HEK293 (cell line): ENCODE measurements around the gene CREB5.

ENCODE experiments used
- CTCF ChIA-PET: fragments of 350-600 bp; formaldehyde crosslinking; extraction: SDS; loops from one replicate; lab custom pipeline; 2021; ENCODE audit warnings: antibody characterized with exemption; lab: Yijun Ruan, JAX
- POLR2A ChIA-PET: fragments of 300-600 bp; formaldehyde crosslinking; extraction: SDS; loops from one replicate; lab custom pipeline; 2020; ENCODE audit warnings: antibody characterized with exemption, inconsistent platforms; lab: Yijun Ruan, JAX
- H3K27ac ChIP-seq: fragments of 200-500 bp; sonication (Bioruptor generic); 2 replicates; pipeline ENCODE4 v1.5.1; 2014; ENCODE audit warnings: low read depth, low read length, control low read depth, inconsistent platforms; ENCODE audit errors: extremely low read depth
- H3K36me3 ChIP-seq, 2 experiments: fragments of 200-500 bp in 1 of 2; sonication (Bioruptor generic) in 1 of 2; 1 replicate in 1 of 2; 2 replicates in 1 of 2; pipeline ENCODE4 v1.5.1; 2014 to 2017; ENCODE audit warnings: inconsistent platforms in 2 of 2, low read length in 2 of 2; ENCODE audit not compliant: control insufficient read depth in 2 of 2, insufficient read depth in 1 of 2
- H3K4me1 ChIP-seq: fragments of 200-500 bp; sonication (Bioruptor generic); 2 replicates; pipeline ENCODE4 v1.5.1; 2014; ENCODE audit warnings: mild to moderate bottlenecking, low read length, inconsistent platforms; ENCODE audit not compliant: control insufficient read depth, insufficient read depth
- H3K4me3 ChIP-seq: 2 replicates; pipeline ENCODE4 v1.5.1; 2011; ENCODE audit warnings: low read depth, mild to moderate bottlenecking, control low read depth, low read length, moderate library complexity
- H3K9me3 ChIP-seq: fragments of 200-500 bp; sonication (Bioruptor generic); 2 replicates; pipeline ENCODE4 v1.5.1; 2014; ENCODE audit warnings: low read depth, low read length, inconsistent platforms; ENCODE audit not compliant: control insufficient read depth, insufficient read depth
- KLF1 ChIP-seq: fragments of 450-650 bp; formaldehyde crosslinking; IDR thresholded peaks from 2 replicates; pipeline ENCODE4 v1.5.1; 2016; ENCODE audit warnings: missing biosample characterization, missing genetic modification characterization
- MYNN ChIP-seq: fragments of 450-650 bp; formaldehyde crosslinking; IDR thresholded peaks from 2 replicates; pipeline ENCODE4 v1.5.1; 2016; ENCODE audit warnings: missing biosample characterization, missing genetic modification characterization, borderline replicate concordance
- SCRT2 ChIP-seq: fragments of 450-650 bp; formaldehyde crosslinking; IDR thresholded peaks from 2 replicates; pipeline ENCODE4 v1.5.1; 2016; ENCODE audit warnings: missing biosample characterization, missing genetic modification characterization
- YY2 ChIP-seq: fragments of 450-650 bp; formaldehyde crosslinking; IDR thresholded peaks from 2 replicates; pipeline ENCODE4 v1.5.1; 2016; ENCODE audit warnings: missing biosample characterization, missing genetic modification characterization
- ZEB2 ChIP-seq: fragments of 450-650 bp; formaldehyde crosslinking; IDR thresholded peaks from 2 replicates; pipeline ENCODE4 v1.5.1; 2016; ENCODE audit warnings: missing biosample characterization, missing genetic modification characterization
- ZFHX2 ChIP-seq: fragments of 450-650 bp; formaldehyde crosslinking; conservative IDR thresholded peaks from 2 replicates; pipeline ENCODE4 v1.5.1; 2016; ENCODE audit warnings: missing biosample characterization, missing genetic modification characterization
- ZNF132 ChIP-seq: fragments of 450-650 bp; formaldehyde crosslinking; IDR thresholded peaks from 2 replicates; pipeline ENCODE4 v1.5.1; 2017; ENCODE audit warnings: missing biosample characterization, missing genetic modification characterization, borderline replicate concordance
- ZNF133 ChIP-seq: fragments of 450-650 bp; formaldehyde crosslinking; IDR thresholded peaks from 2 replicates; pipeline ENCODE4 v1.5.1; 2016; ENCODE audit warnings: missing biosample characterization, missing genetic modification characterization
- ZNF140 ChIP-seq: fragments of 450-650 bp; formaldehyde crosslinking; IDR thresholded peaks from 2 replicates; pipeline ENCODE4 v1.5.1; 2016; ENCODE audit warnings: missing biosample characterization, missing genetic modification characterization
- ZNF169 ChIP-seq: fragments of 450-650 bp; formaldehyde crosslinking; IDR thresholded peaks from 2 replicates; pipeline ENCODE4 v1.5.1; 2016; ENCODE audit warnings: missing biosample characterization, missing genetic modification characterization
- ZNF202 ChIP-seq: fragments of 450-650 bp; formaldehyde crosslinking; IDR thresholded peaks from 2 replicates; pipeline ENCODE4 v1.5.1; 2016; ENCODE audit warnings: missing biosample characterization, missing genetic modification characterization, borderline replicate concordance
- ZNF274 ChIP-seq, 2 experiments: fragments of 200-500 bp in 1 of 2; fragments of 450-650 bp in 1 of 2; sonication (Bioruptor generic) in 1 of 2; formaldehyde crosslinking in 1 of 2; IDR thresholded peaks; 2 replicates each; pipeline versions ENCODE4 v1.5.1 to v1.6.1; 2014 to 2016; ENCODE audit warnings: borderline replicate concordance in 1 of 2, inconsistent platforms in 1 of 2, low read length in 1 of 2, missing biosample characterization in 1 of 2, missing genetic modification characterization in 1 of 2
- ZNF311 ChIP-seq: fragments of 450-650 bp; formaldehyde crosslinking; IDR thresholded peaks from 2 replicates; pipeline ENCODE4 v1.5.1; 2017; ENCODE audit warnings: missing biosample characterization, missing genetic modification characterization, borderline replicate concordance
- ZNF335 ChIP-seq: fragments of 450-650 bp; formaldehyde crosslinking; conservative IDR thresholded peaks from 2 replicates; pipeline ENCODE4 v1.5.1; 2016; ENCODE audit warnings: missing biosample characterization, missing genetic modification characterization
- ZNF366 ChIP-seq: fragments of 450-650 bp; formaldehyde crosslinking; conservative IDR thresholded peaks from 2 replicates; pipeline ENCODE4 v1.5.1; 2016; ENCODE audit warnings: missing biosample characterization, missing genetic modification characterization
- ZNF433 ChIP-seq: fragments of 450-650 bp; formaldehyde crosslinking; IDR thresholded peaks from 2 replicates; pipeline ENCODE4 v1.5.1; 2016; ENCODE audit warnings: missing biosample characterization, missing genetic modification characterization, low read depth
- ZNF558 ChIP-seq: fragments of 450-650 bp; formaldehyde crosslinking; IDR thresholded peaks from 2 replicates; pipeline ENCODE4 v1.5.1; 2016; ENCODE audit warnings: missing biosample characterization, missing genetic modification characterization
- ZNF561 ChIP-seq: fragments of 450-650 bp; IDR thresholded peaks from 2 replicates; pipeline ENCODE4 v1.5.1; 2018; ENCODE audit warnings: missing biosample characterization, missing genetic modification characterization, borderline replicate concordance
- ZNF658 ChIP-seq: fragments of 450-650 bp; formaldehyde crosslinking; IDR thresholded peaks from 2 replicates; pipeline ENCODE4; 2016; ENCODE audit warnings: missing biosample characterization, missing genetic modification characterization
- ZNF660 ChIP-seq: fragments of 450-650 bp; IDR thresholded peaks from 2 replicates; pipeline ENCODE4 v1.5.1; 2018; ENCODE audit warnings: missing biosample characterization, mild to moderate bottlenecking, missing genetic modification characterization
- ZNF747 ChIP-seq: fragments of 450-650 bp; formaldehyde crosslinking; IDR thresholded peaks from 2 replicates; pipeline ENCODE4 v1.5.1; 2016; ENCODE audit warnings: missing biosample characterization, missing genetic modification characterization
- ZNF76 ChIP-seq: fragments of 450-650 bp; formaldehyde crosslinking; IDR thresholded peaks from 2 replicates; pipeline ENCODE4; 2016; ENCODE audit warnings: low read depth, missing biosample characterization, missing genetic modification characterization, borderline replicate concordance
- TF ChIP-seq, protein P1 (sequence below): fragments of 450-650 bp; formaldehyde crosslinking; IDR thresholded peaks from 2 replicates; pipeline ENCODE4 v1.5.1; 2016; ENCODE audit warnings: missing biosample characterization, missing genetic modification characterization
- TF ChIP-seq, protein P2 (sequence below): fragments of 450-650 bp; formaldehyde crosslinking; IDR thresholded peaks from 2 replicates; pipeline ENCODE4 v1.5.1; 2016; ENCODE audit warnings: missing biosample characterization, missing genetic modification characterization
- TF ChIP-seq, protein P3 (sequence below): fragments of 450-650 bp; formaldehyde crosslinking; IDR thresholded peaks from 2 replicates; pipeline ENCODE4 v1.5.1; 2017; ENCODE audit warnings: missing biosample characterization, missing genetic modification characterization

The CREB5 gene

DNA sequence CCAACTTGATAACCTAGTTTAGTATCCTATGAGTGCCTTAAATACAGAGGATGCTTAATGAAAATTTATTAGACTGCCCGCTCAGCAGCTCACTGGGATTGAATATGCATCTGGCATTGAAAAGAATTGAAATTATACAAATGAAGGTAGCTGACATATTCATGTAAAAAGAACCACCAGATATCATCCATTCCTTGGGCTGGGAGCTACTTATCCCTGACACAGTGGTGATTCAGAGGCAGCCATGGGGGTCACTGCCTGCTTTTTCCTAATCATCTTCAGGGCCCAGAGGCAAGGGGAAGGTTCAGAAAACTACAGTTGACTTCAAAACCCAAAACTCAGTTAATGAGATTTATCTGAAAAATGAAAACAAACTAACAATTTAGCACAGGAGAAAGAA lies 424.9 kb downstream of the CREB5 start:
- H3K27ac ChIP-seq, result no peak overlapping the region
- TF ChIP-seq ZNF202 (tag by site-specific recombination) (no peak), KLF1 (tag by site-specific recombination) (no peak), ZNF433 (tag by site-specific recombination) (no peak), ZNF658 (tag by site-specific recombination) (no peak), ZFHX2 (tag by site-specific recombination) (no peak), ZNF274 (IDR thresholded peaks at IDR 0.05; ENCODE audit: low read length) (no peak), ZNF274 (tag by site-specific recombination; IDR thresholded peaks at IDR 0.05; ENCODE audit: borderline replicate concordance) (no peak), ZNF169 (no peak)
- TF ChIP-seq, protein P1, sequence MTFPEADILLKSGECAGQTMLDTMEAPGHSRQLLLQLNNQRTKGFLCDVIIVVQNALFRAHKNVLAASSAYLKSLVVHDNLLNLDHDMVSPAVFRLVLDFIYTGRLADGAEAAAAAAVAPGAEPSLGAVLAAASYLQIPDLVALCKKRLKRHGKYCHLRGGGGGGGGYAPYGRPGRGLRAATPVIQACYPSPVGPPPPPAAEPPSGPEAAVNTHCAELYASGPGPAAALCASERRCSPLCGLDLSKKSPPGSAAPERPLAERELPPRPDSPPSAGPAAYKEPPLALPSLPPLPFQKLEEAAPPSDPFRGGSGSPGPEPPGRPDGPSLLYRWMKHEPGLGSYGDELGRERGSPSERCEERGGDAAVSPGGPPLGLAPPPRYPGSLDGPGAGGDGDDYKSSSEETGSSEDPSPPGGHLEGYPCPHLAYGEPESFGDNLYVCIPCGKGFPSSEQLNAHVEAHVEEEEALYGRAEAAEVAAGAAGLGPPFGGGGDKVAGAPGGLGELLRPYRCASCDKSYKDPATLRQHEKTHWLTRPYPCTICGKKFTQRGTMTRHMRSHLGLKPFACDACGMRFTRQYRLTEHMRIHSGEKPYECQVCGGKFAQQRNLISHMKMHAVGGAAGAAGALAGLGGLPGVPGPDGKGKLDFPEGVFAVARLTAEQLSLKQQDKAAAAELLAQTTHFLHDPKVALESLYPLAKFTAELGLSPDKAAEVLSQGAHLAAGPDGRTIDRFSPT (tag by site-specific recombination), result no peak
- TF ChIP-seq, all 188 proteins: peak for 0
- ChIA-PET CTCF (no interaction called here), POLR2A (no interaction called here)
- Histone ChIP-seq H3K9me3 (no peaks in the 10 kb centered on the region), H3K4me3 (no peak overlapping the region), H3K36me3 (no peaks in the 10 kb centered on the region), H3K4me1 (no peaks in the 10 kb centered on the region)

DNA sequence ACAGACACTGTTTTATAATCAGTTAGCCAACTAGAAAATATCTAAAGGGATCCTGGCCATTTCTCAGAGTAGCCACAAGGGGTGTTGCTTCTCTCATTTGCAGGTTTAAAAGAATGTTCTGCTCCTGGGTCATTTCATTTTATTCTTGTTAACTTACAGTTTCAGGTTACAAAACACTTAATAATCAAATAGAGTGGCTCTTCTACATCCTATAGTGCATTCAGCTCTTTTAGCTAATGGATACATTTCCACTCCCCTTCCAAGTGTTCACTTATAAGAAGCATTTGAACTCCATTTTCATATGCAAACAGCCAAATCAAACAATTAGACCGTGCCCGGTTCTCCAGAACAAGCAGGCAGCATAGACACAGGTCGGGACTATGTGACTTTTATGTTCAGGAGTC lies 428.3 kb downstream of the CREB5 start:
- H3K4me3 ChIP-seq, result no peak overlapping the region
- no peaks in the 10 kb centered on the region for H3K9me3 ChIP-seq
- H3K36me3 ChIP-seq, result no peaks in the 10 kb centered on the region
- H3K4me1 ChIP-seq, result no peaks in the 10 kb centered on the region
- ChIA-PET CTCF (interaction anchor here (0.5 to 1.9 kb wide), 10 partner anchors 9 to 550 kb away, joined by 3 to 9 read pairs (median 3); no protein-coding TSS in a partner anchor), POLR2A (no interaction called here)
- TF ChIP-seq, protein P2, sequence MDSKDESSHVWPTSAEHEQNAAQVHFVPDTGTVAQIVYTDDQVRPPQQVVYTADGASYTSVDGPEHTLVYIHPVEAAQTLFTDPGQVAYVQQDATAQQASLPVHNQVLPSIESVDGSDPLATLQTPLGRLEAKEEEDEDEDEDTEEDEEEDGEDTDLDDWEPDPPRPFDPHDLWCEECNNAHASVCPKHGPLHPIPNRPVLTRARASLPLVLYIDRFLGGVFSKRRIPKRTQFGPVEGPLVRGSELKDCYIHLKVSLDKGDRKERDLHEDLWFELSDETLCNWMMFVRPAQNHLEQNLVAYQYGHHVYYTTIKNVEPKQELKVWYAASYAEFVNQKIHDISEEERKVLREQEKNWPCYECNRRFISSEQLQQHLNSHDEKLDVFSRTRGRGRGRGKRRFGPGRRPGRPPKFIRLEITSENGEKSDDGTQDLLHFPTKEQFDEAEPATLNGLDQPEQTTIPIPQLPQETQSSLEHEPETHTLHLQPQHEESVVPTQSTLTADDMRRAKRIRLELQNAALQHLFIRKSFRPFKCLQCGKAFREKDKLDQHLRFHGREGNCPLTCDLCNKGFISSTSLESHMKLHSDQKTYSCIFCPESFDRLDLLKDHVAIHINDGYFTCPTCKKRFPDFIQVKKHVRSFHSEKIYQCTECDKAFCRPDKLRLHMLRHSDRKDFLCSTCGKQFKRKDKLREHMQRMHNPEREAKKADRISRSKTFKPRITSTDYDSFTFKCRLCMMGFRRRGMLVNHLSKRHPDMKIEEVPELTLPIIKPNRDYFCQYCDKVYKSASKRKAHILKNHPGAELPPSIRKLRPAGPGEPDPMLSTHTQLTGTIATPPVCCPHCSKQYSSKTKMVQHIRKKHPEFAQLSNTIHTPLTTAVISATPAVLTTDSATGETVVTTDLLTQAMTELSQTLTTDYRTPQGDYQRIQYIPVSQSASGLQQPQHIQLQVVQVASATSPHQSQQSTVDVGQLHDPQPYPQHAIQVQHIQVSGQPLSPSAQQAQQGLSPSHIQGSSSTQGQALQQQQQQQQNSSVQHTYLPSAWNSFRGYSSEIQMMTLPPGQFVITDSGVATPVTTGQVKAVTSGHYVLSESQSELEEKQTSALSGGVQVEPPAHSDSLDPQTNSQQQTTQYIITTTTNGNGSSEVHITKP (tag by site-specific recombination), result 0 out of 2 replicates have a peak, but pooled peaks have one; percentile 15
- no peak for TF ChIP-seq ZNF133 (tag by site-specific recombination)
- no peak overlapping the region for H3K27ac ChIP-seq

DNA sequence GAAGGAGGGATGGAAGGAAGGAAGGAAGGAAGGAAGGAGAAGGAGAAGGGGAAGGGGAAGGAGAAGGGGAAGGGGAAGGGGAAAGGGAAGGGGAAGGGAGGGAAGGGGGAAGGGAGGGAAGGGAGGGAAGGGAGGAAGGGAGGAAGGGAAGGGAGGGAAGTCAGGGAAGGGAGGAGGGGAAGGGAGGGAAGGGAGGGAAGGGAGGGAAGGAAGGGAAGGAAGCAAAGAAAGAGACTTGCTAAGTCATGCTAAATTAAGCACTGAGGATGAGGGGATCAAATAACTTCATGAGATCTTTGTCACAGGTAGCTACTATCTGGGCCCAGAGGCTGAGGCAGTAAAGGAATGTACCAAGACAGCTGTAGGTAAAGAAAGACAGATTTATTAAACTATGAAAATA lies 429.4 kb downstream of the CREB5 start:
- H3K9me3 ChIP-seq, result no peaks in the 10 kb centered on the region
- POLR2A ChIA-PET, result no interaction called here
- H3K36me3 ChIP-seq, result no peaks in the 10 kb centered on the region
- H3K27ac ChIP-seq, result no peak overlapping the region
- CTCF ChIA-PET, result interaction anchor here (1.4 kb wide), 1 partner anchor 10 kb away, joined by 9 read pairs; no protein-coding TSS in a partner anchor
- no peaks in the 10 kb centered on the region for H3K4me1 ChIP-seq
- no peak overlapping the region for H3K4me3 ChIP-seq
- TF ChIP-seq ZNF558 (tag by site-specific recombination) (no peak), ZNF132 (no peak), ZNF561 (tag by site-specific recombination) (no peak), ZNF747 (tag by site-specific recombination) (no peak), ZNF76 (no peak), SCRT2 (tag by site-specific recombination) (no peak), MYNN (tag by site-specific recombination) (no peak), ZNF366 (peak; percentile 40; the same call in 1 of the 2 replicates), YY2 (tag by site-specific recombination) (no peak), ZNF335 (tag by site-specific recombination) (no peak), ZNF140 (tag by site-specific recombination) (no peak), ZNF311 (no peak), ZEB2 (tag by site-specific recombination) (no peak), ZNF660 (tag by site-specific recombination) (no peak)
- TF ChIP-seq, protein P3, sequence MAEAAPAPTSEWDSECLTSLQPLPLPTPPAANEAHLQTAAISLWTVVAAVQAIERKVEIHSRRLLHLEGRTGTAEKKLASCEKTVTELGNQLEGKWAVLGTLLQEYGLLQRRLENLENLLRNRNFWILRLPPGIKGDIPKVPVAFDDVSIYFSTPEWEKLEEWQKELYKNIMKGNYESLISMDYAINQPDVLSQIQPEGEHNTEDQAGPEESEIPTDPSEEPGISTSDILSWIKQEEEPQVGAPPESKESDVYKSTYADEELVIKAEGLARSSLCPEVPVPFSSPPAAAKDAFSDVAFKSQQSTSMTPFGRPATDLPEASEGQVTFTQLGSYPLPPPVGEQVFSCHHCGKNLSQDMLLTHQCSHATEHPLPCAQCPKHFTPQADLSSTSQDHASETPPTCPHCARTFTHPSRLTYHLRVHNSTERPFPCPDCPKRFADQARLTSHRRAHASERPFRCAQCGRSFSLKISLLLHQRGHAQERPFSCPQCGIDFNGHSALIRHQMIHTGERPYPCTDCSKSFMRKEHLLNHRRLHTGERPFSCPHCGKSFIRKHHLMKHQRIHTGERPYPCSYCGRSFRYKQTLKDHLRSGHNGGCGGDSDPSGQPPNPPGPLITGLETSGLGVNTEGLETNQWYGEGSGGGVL, result no peak
